K562 (cell line): ENCODE results near the gene ACE. TPM values are rescaled to one million over a fixed set of nuclear protein-coding genes. Genes with fewer than 3 reads are reported as not detected.

Source experiments
- ATAC-seq: fragments of 200-7000 bp; cut with Tn5 transposase; 3 replicates; pipeline ENCODE4 v1.9.1; 2020; ENCODE audit warnings: moderate library complexity
- BruUV-seq: library from RNA; stranded (reverse); fragments of 400-500 nt; replicated peaks from 2 replicates; lab custom pipeline; 2021; lab: Mats Ljungman, UMichigan
- CTCF ChIA-PET: fragments of 300-600 bp; formaldehyde crosslinking; extraction: SDS; loops from one replicate; lab custom pipeline; 2021; ENCODE audit warnings: low intra/inter-chr PET ratio; lab: Yijun Ruan, JAX
- POLR2A ChIA-PET: fragments of 300-600, 350-650 bp; sonication (Branson Sonifier 250); formaldehyde crosslinking; extraction: SDS; loops from one replicate; lab custom pipeline; 2021; ENCODE audit warnings: antibody characterized with exemption, inconsistent platforms; lab: Yijun Ruan, JAX
- DNase-seq, 4 experiments: peaks; one replicate each; pipeline versions ENCODE4 v3.0.0 to v3.0.0-alpha.2; 2011 to 2018; ENCODE audit warnings: low spot score in 3 of 4, mixed read lengths in 3 of 4; ENCODE audit errors: extremely low read depth in 1 of 4
- FAIRE-seq: peaks from 2 replicates; lab custom pipeline; 2011; peaks lifted over from hg19 to GRCh38; lab: Jason Lieb, UNC
- H2AFZ ChIP-seq: 2 replicates; pipeline ENCODE4 v1.6.0; 2011; ENCODE audit warnings: low read depth, low read length, control low read depth, inconsistent platforms
- H3K27ac ChIP-seq: fragments of 200-600 bp; 3 replicates; pipeline ENCODE4 v1.8.0; 2011; ENCODE audit warnings: low read depth, mild to moderate bottlenecking, control low read depth, inconsistent platforms, low read length, moderate library complexity, mixed read lengths; ENCODE audit errors: extremely low read depth
- H3K27me3 ChIP-seq, 2 experiments: fragments of 300-600 bp in 1 of 2; 2 replicates in 1 of 2; 3 replicates in 1 of 2; pipeline versions ENCODE4 v1.6.0 to v1.8.0; 2011; ENCODE audit warnings: inconsistent platforms in 2 of 2, low read length in 2 of 2, mild to moderate bottlenecking in 1 of 2, mixed read lengths in 1 of 2, moderate library complexity in 1 of 2; ENCODE audit not compliant: control insufficient read depth in 2 of 2, insufficient read depth in 2 of 2
- H3K36me3 ChIP-seq: fragments of 300-600 bp; 3 replicates; pipeline ENCODE4 v1.8.0; 2011; ENCODE audit warnings: mild to moderate bottlenecking, low read length, inconsistent platforms; ENCODE audit not compliant: control insufficient read depth, insufficient read depth
- H3K4me1 ChIP-seq, 2 experiments: fragments of 200-600 bp in 1 of 2; replicated peaks in 1 of 2; 2 replicates in 1 of 2; 3 replicates in 1 of 2; pipeline versions ENCODE4 v1.5.1 to v1.8.0; 2011; ENCODE audit warnings: inconsistent platforms in 2 of 2, low read length in 2 of 2, mild to moderate bottlenecking in 1 of 2, mixed read lengths in 1 of 2, moderate library complexity in 1 of 2; ENCODE audit not compliant: control insufficient read depth in 2 of 2, insufficient read depth in 2 of 2
- H3K4me2 ChIP-seq: 2 replicates; pipeline ENCODE4 v1.6.1; 2011; ENCODE audit warnings: low read length, control low read depth, inconsistent platforms, mixed read lengths; ENCODE audit not compliant: insufficient read depth
- H3K4me3 ChIP-seq: fragments of 200-600 bp; sonication (generic), shearing (Covaris generic); 2 replicates; pipeline ENCODE4 v1.5.1; 2016; ENCODE audit warnings: control low read depth, inconsistent platforms
- H3K79me2 ChIP-seq: fragments of 200-600 bp; 3 replicates; pipeline ENCODE4 v1.8.0; 2011; ENCODE audit warnings: low read length, inconsistent platforms; ENCODE audit not compliant: control insufficient read depth, insufficient read depth
- H3K9ac ChIP-seq, 2 experiments: 2 replicates each; pipeline versions ENCODE4 v1.6.0 to v1.6.1; 2011; ENCODE audit warnings: low read depth in 2 of 2, low read length in 2 of 2, control low read depth in 1 of 2, inconsistent platforms in 1 of 2, mild to moderate bottlenecking in 1 of 2, mixed read lengths in 1 of 2; ENCODE audit not compliant: insufficient read depth in 1 of 2
- H3K9me1 ChIP-seq: one replicate; pipeline ENCODE4 v1.6.0; 2011; ENCODE audit warnings: inconsistent platforms, mild to moderate bottlenecking, low read length, moderate library complexity; ENCODE audit not compliant: control insufficient read depth, insufficient read depth
- H3K9me3 ChIP-seq: replicated peaks from 2 replicates; pipeline ENCODE4 v1.5.1; 2011; ENCODE audit warnings: low read depth, low read length, inconsistent platforms; ENCODE audit not compliant: control insufficient read depth, insufficient read depth
- H4K20me1 ChIP-seq: replicated peaks from 2 replicates; pipeline ENCODE4 v1.6.1; 2011; ENCODE audit warnings: low read length, inconsistent platforms, mixed read lengths; ENCODE audit not compliant: control insufficient read depth, insufficient read depth
- EHMT2 ChIP-seq: fragments of 450-650 bp; IDR thresholded peaks from 2 replicates; pipeline ENCODE4 v1.6.1; 2018; ENCODE audit warnings: antibody characterized with exemption
- ETV5 ChIP-seq: sonication (generic); formaldehyde crosslinking; IDR thresholded peaks from 2 replicates; pipeline ENCODE4 v1.4.0; 2020; ENCODE audit warnings: low read depth, mild to moderate bottlenecking, missing genetic modification reagents
- KHSRP ChIP-seq: fragments of 450-650 bp; IDR thresholded peaks from 2 replicates; pipeline ENCODE4 v1.6.1; 2017
- MAZ ChIP-seq, 2 experiments: fragments of 450-650 bp in 1 of 2; sonication (generic) in 1 of 2; formaldehyde crosslinking; IDR thresholded peaks in 1 of 2; conservative IDR thresholded peaks in 1 of 2; 2 replicates each; pipeline versions ENCODE4 v1.4.0 to v1.5.0; 2020; ENCODE audit warnings: mild to moderate bottlenecking in 1 of 2, missing genetic modification reagents in 1 of 2
- SIN3B ChIP-seq: fragments of 450-650 bp; IDR thresholded peaks from 2 replicates; pipeline ENCODE4 v1.6.1; 2017; ENCODE audit warnings: low read depth, mild to moderate bottlenecking, moderate library complexity
- SMAD2 ChIP-seq: fragments of 150-350 bp; IDR thresholded peaks from 2 replicates; pipeline ENCODE4 v1.6.1; 2014; ENCODE audit warnings: low read depth, mild to moderate bottlenecking, low read length
- SMARCA5 ChIP-seq: fragments of 450-650 bp; IDR thresholded peaks from 2 replicates; pipeline ENCODE4 v1.6.1; 2016
- ZSCAN29 ChIP-seq: fragments of 450-650 bp; IDR thresholded peaks from 2 replicates; pipeline ENCODE4 v1.6.1; 2017
- WGBS: fragments of 100-300 bp; shearing (Covaris generic); methylation state at CpG from one replicate; pipeline ENCODE4 v1.1.6; 2016; ENCODE audit warnings: low coverage, mixed read lengths; ENCODE audit not compliant: insufficient coverage; ENCODE audit errors: missing lambda C conversion rate; 5-methylcytosine and 5-hydroxymethylcytosine counted together
- in situ Hi-C: fragments of 300-500 bp; cut with MboI; formaldehyde crosslinking; loops from 4 replicates; pipeline ENCODE4 v1.15.0; 2018; ENCODE audit warnings: inconsistent platforms, mixed read lengths
- intact Hi-C: fragments of 100-400 bp; cut with micrococcal nuclease; formaldehyde crosslinking; loops from 2 replicates; pipeline ENCODE4 v1.14.2; 2022
- polyA plus RNA-seq, 8 experiments: library from polyadenylated mRNA; depleted of rRNA in 4 of 8; stranded (reverse) in 5 of 8; unstranded in 3 of 8; fragments of >200 nt; fragmentation: Nextera tagmentation in 2 of 8; fragmentation: Illumina TruSeq in 1 of 8; extraction: Ambion mirVana in 2 of 8; extraction: Trizol in 1 of 8; gene quantifications; 2 replicates each; pipeline versions ENCODE4 v1.2.1 to v1.2.3, GENCODE V29; 2011 to 2014; ENCODE audit warnings: inconsistent platforms in 1 of 8, missing spikeins in 1 of 8
- total RNA-seq, 7 experiments: library from RNA; depleted of rRNA in 6 of 7; stranded (reverse); fragments of >200 nt in 6 of 7; fragmentation: Illumina TruSeq in 2 of 7; extraction: Trizol in 2 of 7; gene quantifications; 2 replicates each; pipeline versions ENCODE4 v1.2.1 to v1.2.3, GENCODE V29; 2011 to 2021; ENCODE audit warnings: low replicate concordance in 1 of 7
- TF ChIP-seq, protein P1 (sequence below): fragments of 450-650 bp; IDR thresholded peaks from 2 replicates; pipeline ENCODE4 v1.6.1; 2016; ENCODE audit warnings: low read depth
- TF ChIP-seq, protein P2 (sequence below): fragments of 450-650 bp; conservative IDR thresholded peaks from 2 replicates; pipeline ENCODE4 v1.6.1; 2016; ENCODE audit warnings: missing genetic modification characterization, low read depth, mild to moderate bottlenecking, missing compliant biosample characterization, moderate library complexity
- TF ChIP-seq, protein P3 (sequence below): sonication (generic); formaldehyde crosslinking; IDR thresholded peaks from 2 replicates; pipeline ENCODE4 v1.5.0; 2020; ENCODE audit warnings: missing genetic modification reagents

The ACE gene
- total and polyA plus RNA-seq, 9 of the 15 experiments (the other 6 are each of a cell fraction or from before 2014, with no cell fraction given) = 0.07 to 2.5 (median 0.47) TPM; not detected in 1

DNA sequence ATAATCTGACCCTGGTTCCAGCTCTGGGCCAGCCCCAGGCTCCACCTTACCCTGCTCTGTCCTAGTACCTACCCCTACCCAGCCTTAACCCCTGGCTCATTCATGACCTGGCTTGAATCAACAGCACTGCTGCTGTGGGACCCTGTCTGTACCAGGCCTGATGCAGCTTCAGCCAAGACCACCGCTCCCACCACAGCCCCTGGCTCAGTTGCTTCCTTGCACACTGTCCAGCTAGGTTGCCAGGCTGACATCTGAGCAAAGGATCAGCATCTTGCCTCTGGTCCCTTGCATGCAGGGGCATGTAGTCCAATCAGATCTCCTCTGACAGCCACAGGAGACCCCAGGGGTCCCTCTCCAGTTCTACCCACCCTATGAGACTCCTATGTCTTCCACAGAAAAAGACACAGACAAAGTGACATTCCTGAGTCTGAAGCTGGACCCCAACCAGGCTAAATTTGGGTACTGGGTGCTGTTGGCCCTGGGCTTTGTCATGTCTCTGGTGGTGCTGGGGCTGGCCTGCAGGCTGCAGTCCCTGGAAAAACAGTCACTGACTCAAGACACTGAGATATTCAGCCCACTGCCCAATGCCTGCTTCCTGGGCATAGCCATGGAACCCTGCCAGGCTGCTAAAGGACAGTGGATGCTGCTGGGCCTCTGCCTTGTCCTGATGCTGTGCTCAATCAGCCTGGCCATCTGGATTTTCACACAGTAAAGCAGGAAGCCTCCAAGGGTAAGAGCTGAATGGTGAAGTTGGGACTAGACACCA is 42.4 kb downstream of the ACE start:
- Histone ChIP-seq H3K4me2 (no peak overlapping the region), H3K9ac (no peak overlapping the region), H3K79me2 (no peaks in the 10 kb centered on the region), H3K9me3 (no peaks in the 10 kb centered on the region), H3K27me3 (peaks cover 8 to 29% of the 10 kb centered on the region in 2 experiments; a peak in 3 of 5 replicates), H3K27ac (no peak overlapping the region), H2AFZ (no peak overlapping the region), H4K20me1 (peaks cover 16% of the 10 kb centered on the region), H3K4me1 (peaks cover 0 to 5% of the 10 kb centered on the region in 2 experiments; a peak in 3 of 5 replicates), H3K4me3 (no peak overlapping the region), H3K36me3 (no peaks in the 10 kb centered on the region), H3K9me1 (no peaks in the 10 kb centered on the region)
- no peak for DNase-seq
- intact Hi-C loops (no loop called here), in situ Hi-C loops (no loop called here)
- ChIA-PET CTCF (no interaction called here), POLR2A (interaction anchor here (0.6 to 1.1 kb wide), 3 partner anchors 16 to 245 kb away, joined by 3 to 4 read pairs (median 3); no protein-coding TSS in a partner anchor)
- WGBS = 0% methylated on average over 1 of the region's 1 CpG
- BruUV-seq = no TSS peak
- FAIRE-seq = no peak
- no peak for ATAC-seq
- TF ChIP-seq MAZ (CRISPR knock-in tag; conservative IDR thresholded peaks at IDR 0.05 in 1 of 2, IDR thresholded peaks at IDR 0.05 in 1 of 2) = no peak
- TF ChIP-seq, protein P1, sequence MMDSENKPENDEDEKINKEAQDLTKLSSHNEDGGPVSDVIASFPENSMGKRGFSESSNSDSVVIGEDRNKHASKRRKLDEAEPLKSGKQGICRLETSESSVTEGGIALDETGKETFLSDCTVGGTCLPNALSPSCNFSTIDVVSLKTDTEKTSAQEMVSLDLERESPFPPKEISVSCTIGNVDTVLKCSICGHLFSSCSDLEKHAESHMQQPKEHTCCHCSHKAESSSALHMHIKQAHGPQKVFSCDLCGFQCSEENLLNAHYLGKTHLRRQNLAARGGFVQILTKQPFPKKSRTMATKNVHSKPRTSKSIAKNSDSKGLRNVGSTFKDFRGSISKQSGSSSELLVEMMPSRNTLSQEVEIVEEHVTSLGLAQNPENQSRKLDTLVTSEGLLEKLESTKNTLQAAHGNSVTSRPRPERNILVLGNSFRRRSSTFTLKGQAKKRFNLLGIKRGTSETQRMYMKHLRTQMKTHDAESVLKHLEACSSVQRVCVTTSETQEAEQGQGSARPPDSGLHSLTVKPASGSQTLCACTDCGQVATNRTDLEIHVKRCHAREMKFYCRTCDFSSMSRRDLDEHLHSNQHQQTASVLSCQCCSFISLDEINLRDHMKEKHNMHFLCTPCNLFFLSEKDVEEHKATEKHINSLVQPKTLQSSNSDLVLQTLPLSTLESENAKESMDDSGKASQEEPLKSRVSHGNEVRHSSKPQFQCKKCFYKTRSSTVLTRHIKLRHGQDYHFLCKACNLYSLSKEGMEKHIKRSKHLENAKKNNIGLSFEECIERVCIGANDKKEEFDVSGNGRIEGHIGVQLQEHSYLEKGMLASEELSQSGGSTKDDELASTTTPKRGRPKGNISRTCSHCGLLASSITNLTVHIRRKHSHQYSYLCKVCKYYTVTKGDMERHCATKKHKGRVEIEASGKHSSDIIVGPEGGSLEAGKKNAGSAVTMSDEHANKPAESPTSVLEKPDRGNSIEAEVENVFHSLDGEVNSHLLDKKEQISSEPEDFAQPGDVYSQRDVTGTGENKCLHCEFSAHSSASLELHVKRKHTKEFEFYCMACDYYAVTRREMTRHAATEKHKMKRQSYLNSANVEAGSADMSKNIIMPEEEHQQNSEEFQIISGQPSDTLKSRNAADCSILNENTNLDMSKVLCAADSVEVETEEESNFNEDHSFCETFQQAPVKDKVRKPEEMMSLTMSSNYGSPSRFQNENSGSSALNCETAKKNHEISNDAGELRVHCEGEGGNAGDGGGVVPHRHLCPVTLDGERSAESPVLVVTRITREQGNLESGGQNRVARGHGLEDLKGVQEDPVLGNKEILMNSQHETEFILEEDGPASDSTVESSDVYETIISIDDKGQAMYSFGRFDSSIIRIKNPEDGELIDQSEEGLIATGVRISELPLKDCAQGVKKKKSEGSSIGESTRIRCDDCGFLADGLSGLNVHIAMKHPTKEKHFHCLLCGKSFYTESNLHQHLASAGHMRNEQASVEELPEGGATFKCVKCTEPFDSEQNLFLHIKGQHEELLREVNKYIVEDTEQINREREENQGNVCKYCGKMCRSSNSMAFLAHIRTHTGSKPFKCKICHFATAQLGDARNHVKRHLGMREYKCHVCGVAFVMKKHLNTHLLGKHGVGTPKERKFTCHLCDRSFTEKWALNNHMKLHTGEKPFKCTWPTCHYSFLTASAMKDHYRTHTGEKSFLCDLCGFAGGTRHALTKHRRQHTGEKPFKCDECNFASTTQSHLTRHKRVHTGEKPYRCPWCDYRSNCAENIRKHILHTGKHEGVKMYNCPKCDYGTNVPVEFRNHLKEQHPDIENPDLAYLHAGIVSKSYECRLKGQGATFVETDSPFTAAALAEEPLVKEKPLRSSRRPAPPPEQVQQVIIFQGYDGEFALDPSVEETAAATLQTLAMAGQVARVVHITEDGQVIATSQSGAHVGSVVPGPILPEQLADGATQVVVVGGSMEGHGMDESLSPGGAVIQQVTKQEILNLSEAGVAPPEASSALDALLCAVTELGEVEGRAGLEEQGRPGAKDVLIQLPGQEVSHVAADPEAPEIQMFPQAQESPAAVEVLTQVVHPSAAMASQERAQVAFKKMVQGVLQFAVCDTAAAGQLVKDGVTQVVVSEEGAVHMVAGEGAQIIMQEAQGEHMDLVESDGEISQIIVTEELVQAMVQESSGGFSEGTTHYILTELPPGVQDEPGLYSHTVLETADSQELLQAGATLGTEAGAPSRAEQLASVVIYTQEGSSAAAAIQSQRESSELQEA = no peak
- no peak for TF ChIP-seq EHMT2
- no peak for TF ChIP-seq ZSCAN29
- no peak for TF ChIP-seq KHSRP
- no peak for TF ChIP-seq SIN3B
- TF ChIP-seq, protein P2, sequence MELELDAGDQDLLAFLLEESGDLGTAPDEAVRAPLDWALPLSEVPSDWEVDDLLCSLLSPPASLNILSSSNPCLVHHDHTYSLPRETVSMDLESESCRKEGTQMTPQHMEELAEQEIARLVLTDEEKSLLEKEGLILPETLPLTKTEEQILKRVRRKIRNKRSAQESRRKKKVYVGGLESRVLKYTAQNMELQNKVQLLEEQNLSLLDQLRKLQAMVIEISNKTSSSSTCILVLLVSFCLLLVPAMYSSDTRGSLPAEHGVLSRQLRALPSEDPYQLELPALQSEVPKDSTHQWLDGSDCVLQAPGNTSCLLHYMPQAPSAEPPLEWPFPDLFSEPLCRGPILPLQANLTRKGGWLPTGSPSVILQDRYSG (tag) = no peak
- TF ChIP-seq ETV5 (CRISPR knock-in tag) = no peak
- TF ChIP-seq SMAD2 = no peak
- no peak for TF ChIP-seq SMARCA5
- TF ChIP-seq, protein P3, sequence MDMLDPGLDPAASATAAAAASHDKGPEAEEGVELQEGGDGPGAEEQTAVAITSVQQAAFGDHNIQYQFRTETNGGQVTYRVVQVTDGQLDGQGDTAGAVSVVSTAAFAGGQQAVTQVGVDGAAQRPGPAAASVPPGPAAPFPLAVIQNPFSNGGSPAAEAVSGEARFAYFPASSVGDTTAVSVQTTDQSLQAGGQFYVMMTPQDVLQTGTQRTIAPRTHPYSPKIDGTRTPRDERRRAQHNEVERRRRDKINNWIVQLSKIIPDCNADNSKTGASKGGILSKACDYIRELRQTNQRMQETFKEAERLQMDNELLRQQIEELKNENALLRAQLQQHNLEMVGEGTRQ (CRISPR knock-in tag) = no peak
